Mucosa of stomach (tissue), 1 donor: ENCODE results near the gene IL17RD.
"Not testable (repeated sequence)": the region's sequence is repeated elsewhere in the genome, so short reads cannot be mapped to it uniquely, and the experiment has no call there.

Source experiments
- H3K27me3 ChIP-seq: one replicate; pipeline ENCODE4 v1.7.0; 2013; ENCODE audit warnings: mild to moderate bottlenecking, low read length; ENCODE audit not compliant: control insufficient read depth, insufficient read depth
- H3K36me3 ChIP-seq: one replicate; pipeline ENCODE4 v1.7.0; 2013; ENCODE audit warnings: low read length; ENCODE audit not compliant: control insufficient read depth, insufficient read depth
- H3K4me1 ChIP-seq: one replicate; pipeline ENCODE4 v1.7.0; 2013; ENCODE audit warnings: mild to moderate bottlenecking, low read length; ENCODE audit not compliant: control insufficient read depth, insufficient read depth
- H3K4me3 ChIP-seq: one replicate; pipeline ENCODE4 v1.7.0; 2013; ENCODE audit warnings: low read length
- H3K9ac ChIP-seq: one replicate; pipeline ENCODE4 v1.7.0; 2013; ENCODE audit warnings: mild to moderate bottlenecking, low read length, moderate library complexity
- H3K9me3 ChIP-seq: one replicate; pipeline ENCODE4 v1.7.0; 2013; ENCODE audit warnings: mild to moderate bottlenecking, low read length, moderate library complexity; ENCODE audit not compliant: control insufficient read depth
- donor health status: Pancreatic carcinoma.

IL17RD gene

DNA sequence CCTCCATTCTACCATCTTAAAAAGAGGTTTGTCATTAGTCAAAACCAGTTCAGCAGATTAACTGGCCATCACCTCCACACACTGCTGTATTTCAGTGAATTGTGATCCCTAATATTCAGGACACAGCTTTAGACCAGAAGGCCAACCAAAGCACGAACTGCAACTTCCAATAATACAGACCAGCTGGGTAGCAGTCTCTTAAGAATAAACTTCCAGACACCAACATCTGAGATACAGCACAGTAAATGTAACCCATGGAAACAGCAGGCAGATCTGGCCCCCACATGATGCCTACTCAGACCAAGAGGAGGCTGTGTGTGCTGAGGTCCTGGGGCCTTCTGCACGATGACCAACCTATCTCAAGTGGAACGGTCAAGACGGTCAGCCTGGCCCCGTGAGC is 69.8 kb downstream of the IL17RD start:
- no peak overlapping the region for H3K9ac ChIP-seq
- no peaks in the 10 kb centered on the region for H3K27me3 ChIP-seq
- no peaks in the 10 kb centered on the region for H3K36me3 ChIP-seq
- H3K9me3 ChIP-seq, result no peaks in the 10 kb centered on the region
- no peaks in the 10 kb centered on the region for H3K4me1 ChIP-seq
- H3K4me3 ChIP-seq, result no peak overlapping the region

DNA sequence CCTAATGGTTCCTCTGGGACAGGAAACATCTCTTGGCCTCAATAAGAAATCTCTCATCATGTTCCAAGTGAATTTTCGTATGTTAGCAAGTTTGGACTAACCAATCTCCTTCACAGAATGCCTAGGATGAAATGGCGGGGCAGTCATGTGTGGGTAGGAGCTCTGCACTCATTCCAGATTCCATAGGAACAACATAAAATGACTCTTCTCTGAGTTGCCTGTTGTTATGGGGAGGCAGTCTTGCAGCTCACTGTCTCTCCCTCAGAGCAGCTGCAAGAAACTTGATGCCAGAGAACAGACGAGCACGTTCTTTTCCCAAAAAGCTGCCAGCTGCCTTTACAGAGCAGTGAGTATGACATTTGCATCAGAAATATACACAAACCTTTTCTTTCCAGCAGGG is 70.6 kb downstream of the IL17RD start:
- H3K9ac ChIP-seq, result no peak overlapping the region
- H3K4me1 ChIP-seq, result no peaks in the 10 kb centered on the region
- no peaks in the 10 kb centered on the region for H3K27me3 ChIP-seq
- no peaks in the 10 kb centered on the region for H3K9me3 ChIP-seq
- H3K4me3 ChIP-seq, result no peak overlapping the region
- H3K36me3 ChIP-seq, result no peaks in the 10 kb centered on the region

- H3K9me3 ChIP-seq, result no peaks in the 10 kb centered on the region
- H3K4me3 ChIP-seq, result no peak overlapping the region
- no peaks in the 10 kb centered on the region for H3K36me3 ChIP-seq
- H3K27me3 ChIP-seq, result no peaks in the 10 kb centered on the region
- no peaks in the 10 kb centered on the region for H3K4me1 ChIP-seq
- no peak overlapping the region for H3K9ac ChIP-seq
Observed at GRCh38 chr3:57093971-57094535, 71.1 kb downstream of the IL17RD start.

- Histone ChIP-seq H3K9ac (no peak overlapping the region), H3K4me1 (no peaks in the 10 kb centered on the region), H3K27me3 (no peaks in the 10 kb centered on the region), H3K36me3 (no peaks in the 10 kb centered on the region), H3K9me3 (no peaks in the 10 kb centered on the region), H3K4me3 (no peak overlapping the region)
Observed at GRCh38 chr3:57093489-57093888, 71.7 kb downstream of the IL17RD start.

GRCh38 chr3:57091521-57092273 is 73.5 kb downstream of the IL17RD start:
- Histone ChIP-seq H3K9ac (no peak overlapping the region), H3K4me1 (no peaks in the 10 kb centered on the region), H3K27me3 (no peaks in the 10 kb centered on the region), H3K36me3 (no peaks in the 10 kb centered on the region), H3K4me3 (no peak overlapping the region), H3K9me3 (no peaks in the 10 kb centered on the region)

- Histone ChIP-seq H3K9me3 (no peaks in the 10 kb centered on the region), H3K9ac (no peak overlapping the region), H3K4me3 (no peak overlapping the region), H3K36me3 (no peaks in the 10 kb centered on the region), H3K4me1 (no peaks in the 10 kb centered on the region), H3K27me3 (no peaks in the 10 kb centered on the region)
Observed at GRCh38 chr3:57089043-57089442, 76.1 kb downstream of the IL17RD start.

- Histone ChIP-seq H3K27me3 (no peaks in the 10 kb centered on the region), H3K4me3 (no peak overlapping the region), H3K9ac (no peak overlapping the region), H3K9me3 (no peaks in the 10 kb centered on the region), H3K4me1 (no peaks in the 10 kb centered on the region), H3K36me3 (no peaks in the 10 kb centered on the region)
Observed at GRCh38 chr3:57088503-57088902, 76.7 kb downstream of the IL17RD start.

DNA sequence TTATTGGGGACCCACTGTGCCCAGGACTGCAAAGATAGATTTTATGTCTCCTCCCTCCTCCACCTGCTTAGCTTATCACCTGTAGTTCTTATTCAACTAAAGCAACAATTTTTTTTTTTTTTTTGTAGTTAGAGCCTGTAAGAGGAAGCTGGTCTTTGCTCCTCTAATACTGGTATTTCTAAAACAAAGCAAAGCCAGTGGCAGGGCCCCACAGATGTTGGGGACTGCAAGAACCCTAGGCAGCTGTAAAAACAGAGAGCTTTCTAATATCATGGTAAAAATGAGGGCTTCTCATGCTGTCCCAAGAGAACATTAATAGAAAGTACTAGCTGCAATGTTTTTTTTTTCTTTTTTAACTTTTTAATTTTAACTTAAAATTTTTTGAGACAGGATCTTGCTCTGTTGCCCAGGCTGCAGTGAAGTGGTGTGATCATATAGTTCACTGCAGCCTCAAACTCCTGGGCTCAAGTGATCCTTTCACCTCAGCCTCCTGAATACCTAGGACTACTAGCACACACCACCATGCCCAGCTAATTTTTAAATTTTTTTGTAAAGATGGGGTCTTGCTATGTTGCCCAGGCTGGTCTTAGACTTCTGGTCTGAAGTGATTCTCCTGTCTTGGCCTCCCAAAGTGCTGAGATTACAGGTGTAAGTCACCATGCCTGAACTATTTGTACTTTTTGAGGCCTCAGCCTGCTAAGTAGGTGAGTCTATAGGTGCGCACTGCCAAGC is 77.6 kb downstream of the IL17RD start:
- no peaks in the 10 kb centered on the region for H3K4me1 ChIP-seq
- H3K27me3 ChIP-seq, result no peaks in the 10 kb centered on the region
- no peak overlapping the region for H3K9ac ChIP-seq
- no peak overlapping the region for H3K4me3 ChIP-seq
- H3K36me3 ChIP-seq, result no peaks in the 10 kb centered on the region
- H3K9me3 ChIP-seq, result no peaks in the 10 kb centered on the region

GRCh38 chr3:57086201-57086600 is 79.0 kb downstream of the IL17RD start:
- H3K9ac ChIP-seq, result no peak overlapping the region
- H3K4me1 ChIP-seq, result no peaks in the 10 kb centered on the region
- H3K36me3 ChIP-seq, result no peaks in the 10 kb centered on the region
- H3K4me3 ChIP-seq, result no peak overlapping the region
- no peaks in the 10 kb centered on the region for H3K9me3 ChIP-seq
- H3K27me3 ChIP-seq, result no peaks in the 10 kb centered on the region

- no peak overlapping the region for H3K9ac ChIP-seq
- H3K4me3 ChIP-seq, result no peak overlapping the region
- no peaks in the 10 kb centered on the region for H3K27me3 ChIP-seq
- H3K9me3 ChIP-seq, result no peaks in the 10 kb centered on the region
- H3K4me1 ChIP-seq, result no peaks in the 10 kb centered on the region
- H3K36me3 ChIP-seq, result no peaks in the 10 kb centered on the region
Observed at GRCh38 chr3:57085211-57085610, 79.9 kb downstream of the IL17RD start.

DNA sequence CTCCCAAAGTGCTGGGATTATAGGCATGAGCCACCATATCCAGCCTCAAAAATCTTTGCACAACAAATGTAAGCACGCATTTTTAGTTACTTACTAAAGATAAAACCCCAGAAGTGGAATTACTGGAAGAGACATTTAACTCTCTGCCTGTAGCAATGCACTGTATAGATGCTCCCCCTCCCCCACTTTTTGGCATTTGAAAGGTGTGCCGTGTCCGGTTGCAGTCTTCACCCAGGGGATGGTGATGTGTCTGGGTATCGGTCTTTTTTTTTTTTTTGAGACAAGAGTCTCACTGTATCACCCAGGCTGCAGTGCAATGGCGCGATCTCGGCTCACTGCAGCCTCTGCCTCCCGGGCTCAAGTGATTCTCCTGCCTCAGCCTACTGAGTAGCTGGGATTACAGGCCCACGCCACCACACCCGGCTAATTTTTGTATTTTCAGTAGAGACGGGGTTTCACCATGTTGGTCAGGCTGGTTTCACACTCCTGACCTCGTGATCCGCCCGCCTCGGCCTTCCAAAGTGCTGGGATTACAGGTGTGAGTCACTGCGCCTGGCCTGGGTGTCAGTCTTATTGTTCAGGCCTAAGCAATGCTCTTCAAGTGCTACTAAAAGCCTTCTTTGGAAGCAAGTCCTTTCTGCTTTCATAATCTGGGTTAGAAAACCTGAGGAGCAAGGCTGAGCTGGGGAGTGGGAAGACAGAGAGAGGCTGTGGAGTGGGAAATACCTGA is 81.7 kb downstream of the IL17RD start:
- H3K36me3 ChIP-seq, H3K9ac ChIP-seq, H3K27me3 ChIP-seq, H3K4me1 ChIP-seq, H3K4me3 ChIP-seq, H3K9me3 ChIP-seq: not testable (repeated sequence)

- Histone ChIP-seq H3K9me3 (no peaks in the 10 kb centered on the region), H3K27me3 (no peaks in the 10 kb centered on the region), H3K36me3 (no peaks in the 10 kb centered on the region), H3K4me3 (no peak overlapping the region), H3K4me1 (peaks cover 9% of the 10 kb centered on the region), H3K9ac (no peak overlapping the region)
Observed at GRCh38 chr3:57082481-57082880, 82.7 kb downstream of the IL17RD start.
